HG03442 (cell line): Measurements from ENCODE around the gene IP6K3.

Experiments used
- ATAC-seq: cut with Tn5 transposase; IDR thresholded peaks from one replicate; pipeline ENCODE4 v1.9.1; 2021; ENCODE audit warnings: mild to moderate bottlenecking, moderate library complexity; ENCODE audit not compliant: unreplicated experiment

The IP6K3 gene

DNA sequence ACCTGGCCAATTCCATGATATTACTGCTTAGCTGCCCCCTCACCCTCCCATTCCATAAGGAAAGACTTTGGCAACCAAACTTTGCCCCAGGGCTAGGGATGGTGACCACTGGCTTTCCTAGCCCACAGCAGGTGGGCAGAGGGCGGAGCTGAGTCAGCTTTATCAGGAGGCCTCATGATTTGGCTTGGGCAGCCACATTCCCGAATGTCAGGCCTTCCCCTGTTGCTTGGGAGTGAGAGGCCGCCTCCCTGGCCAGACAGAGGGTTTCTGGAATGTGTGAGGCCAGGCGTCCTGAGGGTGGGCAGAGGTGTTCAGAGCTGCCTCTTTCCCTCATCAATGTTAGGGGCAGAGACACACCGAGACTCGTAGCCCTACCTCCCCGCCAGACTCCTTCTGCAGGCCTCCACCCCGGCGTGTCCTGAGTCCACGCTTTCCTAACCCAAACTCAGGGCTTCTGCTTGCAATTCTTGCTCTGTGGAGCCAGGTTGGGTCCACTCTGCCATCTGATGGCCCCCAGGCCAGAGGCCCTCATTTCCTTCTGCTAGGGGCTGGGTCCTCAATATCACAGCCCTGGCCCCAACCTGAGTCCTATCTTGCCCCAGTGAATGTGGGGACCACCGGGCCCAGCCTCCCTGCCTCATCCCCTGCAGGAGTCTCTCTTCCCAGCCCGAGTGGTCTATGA, 54.5 kb downstream of the IP6K3 start:
- no peak for ATAC-seq

DNA sequence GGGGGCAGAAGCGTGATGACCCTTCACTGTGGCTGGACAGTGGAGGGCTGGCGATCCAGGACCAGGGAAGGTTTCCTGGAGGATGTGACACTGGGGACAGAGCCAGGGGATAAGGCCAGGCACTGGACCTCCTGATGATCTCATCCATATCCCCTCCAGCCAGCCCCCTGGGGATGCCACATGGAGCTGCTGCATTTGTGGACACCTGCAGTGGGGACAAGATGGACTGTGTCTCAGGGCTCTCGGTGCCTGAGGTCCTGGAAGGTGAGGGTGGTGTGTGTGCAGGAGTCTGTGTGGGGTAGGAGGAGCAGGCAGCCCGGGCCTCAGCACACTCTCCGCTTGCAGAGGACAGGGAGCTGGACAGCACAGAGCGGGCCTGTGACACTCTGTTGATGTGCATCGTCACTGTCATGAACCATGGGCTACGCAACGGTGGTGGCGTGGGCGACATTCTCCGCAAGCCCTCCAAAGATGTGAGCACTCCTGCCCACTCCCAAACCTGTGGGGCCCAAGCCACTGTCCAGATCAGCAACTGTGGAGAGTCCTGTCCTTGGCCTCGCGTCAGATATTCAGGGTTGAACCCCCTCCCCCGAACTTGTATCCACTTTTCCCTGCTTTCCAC, 55.1 kb downstream of the IP6K3 start:
- no peak for ATAC-seq

DNA sequence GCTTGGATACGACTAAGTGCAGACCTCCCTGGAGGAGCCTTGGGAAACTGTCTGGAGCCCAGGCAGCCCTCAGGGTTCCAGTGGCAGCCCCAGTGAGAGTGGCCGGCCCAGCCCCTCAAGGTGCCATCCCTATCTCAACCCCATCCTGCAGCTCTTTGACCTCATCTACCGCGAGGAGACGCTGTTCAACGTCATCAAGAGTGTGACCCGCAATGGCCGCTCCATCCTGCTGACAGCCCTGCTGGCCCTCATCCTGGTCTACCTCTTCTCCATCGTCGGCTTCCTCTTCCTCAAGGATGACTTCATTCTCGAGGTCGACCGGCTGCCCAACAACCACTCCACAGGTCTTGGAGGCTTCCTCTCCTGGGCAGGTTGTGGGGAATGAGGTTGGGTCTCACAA, 55.9 kb downstream of the IP6K3 start:
- ATAC-seq = no peak

DNA sequence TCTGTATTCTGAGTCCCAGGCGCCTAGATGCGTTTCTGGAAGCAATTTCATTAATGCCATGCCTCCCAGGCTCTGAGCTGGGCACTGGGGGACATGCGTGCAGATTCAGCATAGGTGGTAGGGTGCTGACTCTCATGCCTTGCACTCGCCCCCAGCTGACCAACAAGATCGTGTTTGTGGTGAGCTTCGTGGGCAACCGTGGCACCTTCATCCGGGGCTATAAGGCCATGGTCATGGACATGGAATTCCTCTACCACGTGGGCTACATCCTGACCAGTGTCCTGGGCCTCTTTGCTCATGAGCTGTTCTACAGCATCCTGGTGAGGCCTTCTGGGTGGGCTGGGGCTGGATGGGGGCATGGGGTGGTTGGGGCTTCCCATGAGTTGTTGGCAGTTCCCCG, 56.8 kb downstream of the IP6K3 start:
- ATAC-seq = no peak

DNA sequence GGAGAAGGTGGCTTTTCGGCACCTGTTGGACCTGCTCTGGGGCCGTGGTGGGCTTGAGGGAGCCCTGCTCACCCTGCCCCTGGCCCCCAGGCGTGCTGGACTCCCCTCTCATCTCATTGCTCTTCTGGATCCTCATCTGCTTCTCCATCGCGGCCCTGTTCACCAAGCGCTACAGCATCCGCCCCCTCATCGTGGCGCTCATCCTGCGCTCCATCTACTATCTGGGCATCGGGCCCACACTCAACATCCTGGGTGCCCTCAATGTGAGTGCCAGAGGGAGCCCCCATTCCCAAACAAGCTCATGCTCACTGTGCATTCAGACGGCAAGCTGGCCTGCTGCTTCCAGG, 57.6 kb downstream of the IP6K3 start:
- ATAC-seq = no peak

DNA sequence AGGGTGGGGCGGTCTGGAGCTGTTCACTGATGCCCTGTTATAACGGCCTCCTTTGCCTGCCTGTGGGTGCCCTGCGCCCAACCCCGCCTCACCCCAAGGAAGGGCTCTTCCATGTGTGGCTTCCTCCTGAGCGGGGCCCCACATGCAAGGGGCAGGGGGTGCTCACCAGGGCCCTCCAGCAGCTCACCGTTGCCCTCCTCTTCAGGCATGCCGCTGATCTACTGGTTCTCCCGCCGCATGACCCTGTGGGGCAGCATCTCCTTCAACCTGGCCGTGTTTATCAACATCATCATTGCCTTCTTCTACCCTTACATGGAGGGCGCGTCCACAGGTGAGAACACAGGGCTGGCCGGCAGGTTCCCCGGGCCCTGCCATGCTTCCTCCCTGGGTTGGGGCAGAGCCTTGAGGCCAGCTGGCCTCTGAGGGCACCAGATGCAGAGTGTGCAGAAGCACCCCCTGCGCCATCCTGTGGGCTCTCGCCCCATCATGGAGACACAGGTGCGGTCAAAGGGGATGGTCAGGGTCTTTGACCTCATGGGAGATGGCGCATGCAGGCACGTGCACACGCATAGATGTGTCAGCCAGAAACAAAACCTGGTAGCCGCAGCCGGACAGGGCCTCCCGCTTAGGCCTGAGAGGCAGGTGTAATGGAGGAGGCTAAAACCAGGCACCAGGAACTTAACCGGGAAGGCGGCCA, 58.1 kb downstream of the IP6K3 start:
- ATAC-seq = no peak

DNA sequence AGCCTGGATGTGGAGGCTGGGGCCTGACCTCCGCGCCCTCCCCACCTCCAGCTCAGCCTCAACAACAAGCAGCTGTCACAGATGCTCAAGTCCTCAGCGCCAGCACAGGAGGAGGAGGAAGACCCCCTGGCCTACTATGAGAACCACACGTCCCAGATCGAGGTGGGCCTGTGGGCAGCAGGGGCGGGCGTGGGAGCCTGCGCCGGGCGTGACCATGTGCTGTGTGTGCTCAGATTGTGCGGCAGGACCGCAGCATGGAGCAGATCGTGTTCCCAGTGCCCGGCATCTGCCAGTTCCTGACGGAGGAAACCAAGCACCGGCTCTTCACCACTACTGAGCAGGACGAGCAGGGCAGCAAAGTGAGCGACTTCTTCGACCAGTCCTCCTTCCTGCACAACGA, 58.7 kb downstream of the IP6K3 start:
- no peak for ATAC-seq

DNA sequence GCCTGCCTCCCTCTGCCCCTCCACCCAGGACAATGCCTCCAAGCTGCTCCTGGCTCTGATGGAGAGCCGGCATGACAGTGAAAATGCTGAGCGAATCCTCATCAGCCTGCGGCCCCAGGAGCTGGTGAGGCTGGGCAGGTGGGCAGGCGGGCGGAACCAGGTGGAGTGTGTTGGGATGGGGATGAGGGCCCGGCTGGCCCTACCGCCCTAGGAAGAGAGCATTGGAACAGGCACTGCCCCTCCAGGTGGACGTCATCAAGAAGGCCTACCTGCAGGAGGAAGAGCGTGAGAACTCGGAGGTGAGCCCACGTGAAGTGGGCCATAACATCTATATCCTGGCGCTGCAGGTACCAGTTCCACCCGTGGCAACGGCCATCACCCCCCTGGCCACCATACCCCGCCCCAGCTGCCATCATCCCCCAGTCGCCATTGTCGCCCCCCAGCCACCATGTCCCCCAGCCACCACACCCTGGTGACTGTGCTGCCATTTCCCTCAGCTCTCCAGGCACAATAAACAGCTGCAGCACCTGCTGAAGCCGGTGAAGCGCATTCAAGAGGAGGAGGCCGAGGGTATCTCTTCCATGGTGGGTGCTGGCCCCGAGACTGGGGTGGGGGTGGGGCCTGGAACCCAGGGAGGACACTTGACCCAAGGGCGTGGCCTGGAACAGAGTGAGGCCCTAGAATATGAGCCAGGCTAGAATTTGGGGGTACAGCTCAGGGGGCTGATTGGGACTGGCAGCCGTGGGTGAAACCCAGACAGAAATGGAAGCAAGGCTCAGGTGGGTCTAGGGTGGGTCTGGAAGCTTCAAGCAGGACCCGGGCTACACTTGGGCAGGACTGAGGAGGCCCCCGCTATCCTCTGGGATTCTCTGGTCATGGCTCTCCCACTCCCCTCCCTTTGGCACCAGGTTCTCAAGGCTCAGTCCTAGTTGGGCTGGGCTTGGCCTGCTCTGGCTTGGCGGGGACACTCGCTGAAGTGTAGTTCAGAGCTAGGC, 59.4 kb downstream of the IP6K3 start:
- ATAC-seq = no peak

DNA sequence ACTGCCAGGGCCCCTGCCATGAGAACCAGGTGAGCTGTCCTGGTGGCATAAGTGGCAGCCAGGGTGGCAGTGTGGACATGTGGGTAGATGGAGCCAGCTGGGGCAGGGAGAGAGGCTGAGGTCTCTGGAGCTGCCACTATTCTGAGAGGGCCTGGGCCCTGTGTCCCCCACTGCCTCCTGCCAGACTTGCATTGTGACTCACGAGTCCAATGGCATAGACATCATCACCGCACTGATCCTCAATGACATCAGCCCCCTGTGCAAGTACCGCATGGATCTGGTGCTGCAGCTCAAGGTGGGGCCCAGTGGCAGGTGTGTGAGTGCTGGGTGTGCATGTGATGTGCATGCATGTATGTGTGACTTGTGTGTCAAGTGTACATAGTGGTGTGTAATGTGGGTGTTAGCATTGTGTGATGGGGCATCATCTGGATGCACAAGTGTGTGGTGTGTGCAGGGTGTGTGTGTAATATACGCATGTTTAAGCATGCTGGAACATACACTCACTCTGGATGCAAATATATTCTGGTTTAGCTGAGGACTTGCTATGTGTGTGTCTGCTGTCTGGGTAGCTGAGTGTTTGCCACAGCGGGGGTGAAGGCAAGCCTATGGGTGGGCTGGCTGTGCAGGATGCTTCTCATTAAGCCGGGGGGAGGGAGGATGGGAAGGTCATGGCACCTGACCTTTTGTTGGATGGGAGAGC, 60.3 kb downstream of the IP6K3 start:
- no peak for ATAC-seq

DNA sequence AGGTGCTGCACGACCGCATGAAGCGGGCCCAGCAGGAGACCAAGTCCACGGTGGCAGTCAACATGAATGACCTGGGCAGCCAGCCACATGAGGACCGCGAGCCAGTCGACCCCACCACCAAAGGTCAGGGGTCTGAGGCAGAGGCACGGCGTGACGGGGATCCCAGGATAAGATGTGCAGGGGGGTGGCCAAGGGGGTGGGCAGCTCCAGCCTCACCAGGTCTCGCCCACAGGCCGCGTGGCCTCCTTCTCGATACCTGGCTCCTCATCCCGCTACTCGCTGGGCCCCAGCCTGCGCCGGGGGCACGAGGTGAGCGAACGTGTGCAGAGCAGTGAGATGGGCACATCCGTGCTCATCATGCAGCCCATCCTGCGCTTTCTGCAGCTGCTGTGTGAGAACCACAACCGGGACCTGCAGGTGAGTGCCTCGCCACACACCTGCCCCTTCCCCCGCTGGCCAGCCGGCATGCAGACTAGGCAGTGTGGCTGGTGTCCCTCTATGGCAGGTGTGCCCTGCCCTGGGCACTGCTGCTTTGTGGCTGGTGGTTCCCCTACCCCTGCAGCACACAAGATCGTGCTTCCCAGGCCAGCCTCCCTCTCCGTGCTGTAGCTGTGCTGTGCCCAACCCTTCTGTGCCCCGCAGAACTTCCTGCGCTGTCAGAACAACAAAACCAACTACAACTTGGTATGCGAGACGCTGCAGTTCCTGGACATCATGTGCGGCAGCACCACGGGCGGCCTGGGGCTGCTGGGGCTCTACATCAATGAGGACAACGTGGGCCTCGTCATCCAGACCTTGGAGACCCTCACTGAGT, 61.1 kb downstream of the IP6K3 start:
- ATAC-seq = no peak

DNA sequence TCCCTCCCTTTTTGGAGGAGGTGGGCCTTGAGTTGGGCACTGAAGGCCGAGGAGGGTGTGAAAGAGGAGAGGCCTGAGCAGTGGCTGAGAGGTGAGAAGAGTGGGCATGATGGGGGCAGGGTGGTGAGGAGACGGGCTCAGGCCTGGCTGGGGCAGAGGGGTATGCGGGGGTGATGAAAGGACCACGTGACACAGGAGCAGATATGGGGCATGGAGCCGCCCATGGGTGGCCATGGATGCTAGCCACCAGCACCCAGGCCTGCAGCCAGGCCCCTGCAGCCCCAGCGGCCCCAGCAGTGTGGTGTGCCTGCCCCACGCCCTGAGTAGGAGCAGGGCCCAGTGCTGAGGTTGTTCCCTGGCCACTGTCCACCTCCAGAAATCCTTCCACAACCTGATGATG, 61.7 kb downstream of the IP6K3 start:
- ATAC-seq = no peak

DNA sequence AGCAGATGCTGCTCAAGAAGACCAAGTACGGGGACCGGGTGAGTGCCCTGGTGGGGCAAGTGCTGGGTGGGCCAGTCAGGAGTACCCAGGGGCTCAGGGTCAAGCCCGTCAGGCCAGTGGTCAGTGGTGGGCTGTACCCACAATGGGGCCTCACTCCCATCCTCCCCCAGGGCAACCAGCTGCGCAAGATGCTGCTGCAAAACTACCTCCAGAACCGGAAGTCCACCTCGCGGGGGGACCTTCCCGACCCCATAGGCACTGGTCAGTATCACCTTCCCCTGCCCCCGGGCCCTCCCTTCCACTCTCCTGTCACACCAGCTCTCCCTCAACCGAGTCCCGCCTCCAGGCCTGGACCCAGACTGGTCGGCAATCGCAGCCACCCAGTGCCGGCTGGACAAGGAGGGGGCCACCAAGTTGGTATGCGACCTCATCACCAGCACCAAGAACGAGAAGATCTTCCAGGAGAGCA, 62.2 kb downstream of the IP6K3 start:
- ATAC-seq = no peak

DNA sequence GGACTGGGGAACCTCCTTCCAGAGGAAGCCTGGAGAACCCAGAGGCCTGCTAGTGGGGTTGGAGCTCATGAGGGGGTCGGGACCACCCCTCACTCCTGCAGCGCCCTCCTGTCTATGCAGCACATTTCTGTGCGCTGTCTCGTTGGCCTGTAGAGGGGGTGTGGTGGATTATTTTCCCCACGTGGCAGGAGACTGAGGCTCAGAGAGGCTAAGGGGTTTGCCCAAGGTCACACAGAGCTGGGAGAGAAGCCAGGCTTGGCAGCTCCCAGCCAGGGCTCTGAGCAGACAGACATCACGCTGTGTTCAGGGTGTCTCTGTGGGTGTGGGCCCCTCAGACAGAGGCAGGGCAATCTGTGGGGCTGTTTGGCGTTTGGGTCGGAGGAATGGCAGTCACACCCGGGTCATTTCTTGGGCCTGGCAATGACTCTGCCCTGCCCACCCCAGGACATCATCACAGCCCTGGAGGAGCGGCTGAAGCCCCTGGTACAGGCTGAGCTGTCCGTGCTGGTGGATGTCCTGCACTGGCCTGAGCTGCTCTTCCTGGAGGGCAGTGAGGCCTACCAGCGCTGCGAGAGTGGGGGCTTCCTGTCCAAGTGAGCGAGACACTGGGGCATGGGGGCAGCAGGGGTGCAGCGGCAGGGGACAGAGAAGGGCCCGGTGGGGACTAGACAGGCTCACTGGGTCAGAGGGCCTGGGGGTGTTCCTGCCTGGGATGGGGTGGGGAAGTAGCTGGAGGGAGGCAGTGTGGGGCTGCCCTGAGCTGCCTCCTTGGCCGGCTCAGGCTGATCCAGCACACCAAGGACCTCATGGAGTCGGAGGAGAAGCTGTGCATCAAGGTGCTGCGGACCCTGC, 62.9 kb downstream of the IP6K3 start:
- no peak for ATAC-seq

DNA sequence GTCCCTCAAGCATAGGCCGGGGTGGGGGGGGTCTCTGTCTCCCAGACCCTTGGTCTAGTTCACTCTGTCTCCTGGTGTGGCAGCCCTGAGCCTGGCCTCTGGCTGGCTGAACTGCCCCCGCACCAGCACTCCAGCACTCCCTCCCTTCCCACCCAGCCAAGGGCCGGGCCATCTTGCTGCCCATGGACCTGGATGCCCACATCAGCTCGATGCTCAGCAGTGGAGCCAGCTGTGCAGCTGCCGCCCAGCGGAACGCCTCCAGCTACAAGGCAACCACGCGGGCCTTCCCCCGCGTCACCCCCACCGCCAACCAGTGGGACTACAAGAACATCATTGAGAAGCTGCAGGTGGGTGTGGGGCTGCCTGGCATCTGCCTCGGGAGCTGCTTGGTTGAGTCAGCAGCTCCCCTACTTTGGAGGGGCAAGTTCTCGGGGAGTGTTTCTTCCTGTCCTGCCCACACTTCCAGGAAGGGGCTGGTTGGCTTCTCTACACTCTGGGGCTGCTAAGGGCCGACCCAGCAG, 63.6 kb downstream of the IP6K3 start:
- ATAC-seq = no peak

DNA sequence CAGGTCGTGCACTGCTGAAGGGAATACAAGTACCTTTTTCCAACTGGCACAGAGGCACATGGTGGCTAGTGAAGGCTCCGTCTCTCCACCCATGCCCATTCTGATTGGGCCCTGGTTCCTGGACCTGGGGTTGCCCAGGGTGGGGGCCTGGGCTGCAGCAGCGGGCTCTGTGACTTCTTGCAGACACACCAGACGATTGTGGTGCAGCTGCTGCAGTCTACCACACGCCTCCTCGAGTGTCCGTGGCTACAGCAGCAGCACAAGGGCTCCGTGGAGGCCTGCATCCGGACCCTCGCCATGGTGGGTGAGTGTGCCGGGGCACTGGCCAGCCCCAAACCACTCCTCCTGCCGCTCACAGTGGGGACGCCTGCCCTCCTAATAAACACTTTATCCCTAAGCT, 64.4 kb downstream of the IP6K3 start:
- ATAC-seq = no peak

DNA sequence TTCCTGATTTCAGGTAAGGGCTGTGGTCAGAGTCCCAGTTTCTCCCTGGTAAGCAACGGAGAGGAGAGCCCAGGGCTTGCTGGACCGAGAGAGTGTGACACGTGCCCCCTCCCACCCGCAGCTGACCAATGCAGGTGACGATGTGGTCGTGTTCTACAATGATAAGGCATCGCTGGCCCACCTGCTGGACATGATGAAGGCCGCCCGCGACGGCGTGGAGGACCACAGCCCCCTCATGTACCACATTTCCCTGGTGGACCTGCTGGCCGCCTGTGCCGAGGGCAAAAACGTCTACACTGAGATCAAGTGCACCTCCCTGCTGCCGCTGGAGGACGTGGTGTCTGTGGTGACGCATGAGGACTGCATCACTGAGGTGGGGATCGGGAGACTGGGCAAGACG, 66.9 kb downstream of the IP6K3 start:
- no peak for ATAC-seq

DNA sequence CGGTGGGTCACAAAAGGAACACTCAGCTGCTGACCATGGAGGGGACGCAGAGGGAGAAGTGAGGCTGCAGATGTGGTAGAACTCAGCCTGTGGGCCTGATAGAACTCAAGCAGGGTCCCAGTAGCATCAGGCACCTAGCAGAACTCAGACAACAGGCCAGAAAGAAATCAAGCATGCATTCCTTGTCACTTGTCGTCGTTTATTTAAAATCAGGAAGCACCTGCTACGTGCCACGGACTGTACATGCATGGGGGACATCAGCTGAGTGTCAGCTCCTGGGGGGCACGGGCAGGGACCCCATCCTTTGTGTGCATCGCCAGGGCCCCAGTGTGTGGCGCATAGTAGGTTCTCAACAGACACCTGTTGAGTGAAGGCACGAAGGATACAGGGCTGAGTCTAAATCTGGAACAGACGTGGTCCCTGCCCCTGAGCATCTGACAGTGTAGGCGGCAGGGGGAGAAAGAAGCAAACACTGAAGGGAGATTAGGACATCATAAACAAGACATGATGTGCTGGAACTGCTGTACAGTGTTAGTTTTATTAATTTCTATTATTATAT, 67.7 kb downstream of the IP6K3 start:
- ATAC-seq = no peak

DNA sequence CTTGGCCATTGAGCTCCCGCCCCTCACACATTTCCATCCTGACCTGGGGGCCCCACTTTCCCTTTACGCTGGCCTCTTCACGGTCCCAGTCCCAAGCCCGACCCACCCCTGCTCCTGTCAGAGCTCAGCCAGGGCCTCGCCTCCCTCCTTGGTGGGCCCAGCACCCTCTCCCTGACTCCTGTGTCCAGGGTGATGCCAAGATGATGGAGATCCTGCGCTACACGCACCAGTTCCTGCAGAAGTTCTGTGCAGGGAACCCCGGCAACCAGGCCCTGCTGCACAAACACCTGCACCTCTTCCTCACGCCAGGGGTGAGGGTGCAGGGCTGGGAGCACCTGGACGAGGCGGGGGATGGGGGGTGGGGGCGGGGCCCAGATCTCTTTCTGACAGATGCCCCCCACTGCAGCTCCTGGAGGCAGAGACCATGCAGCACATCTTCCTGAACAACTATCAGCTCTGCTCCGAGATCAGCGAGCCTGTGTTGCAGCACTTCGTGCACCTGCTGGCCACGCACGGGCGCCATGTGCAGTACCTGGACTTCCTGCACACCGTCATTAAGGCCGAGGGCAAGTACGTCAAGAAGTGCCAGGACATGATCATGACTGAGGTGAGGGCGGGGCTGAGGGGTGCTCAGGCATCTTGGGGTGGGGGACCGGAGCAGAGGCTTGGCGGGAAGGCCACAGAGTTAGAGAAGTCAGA, 68.3 kb downstream of the IP6K3 start:
- no peak for ATAC-seq
